Stomach (tissue), 9 donors: ENCODE results near the gene LRRTM4. TPM values are rescaled to one million over a fixed set of nuclear protein-coding genes. Genes with fewer than 3 reads are reported as not detected.
A peak's percentile ranks its signal among the peaks of the same experiment; 100 is the strongest.
"Not testable (repeated sequence)": the region's sequence is repeated elsewhere in the genome, so short reads cannot be mapped to it uniquely, and the experiment has no call there.

Experiments used
- DNase-seq, 2 donors: peaks; one replicate each; pipeline versions ENCODE4 v3.0.0 to v3.0.0-alpha.2; 2013 to 2019
- H3K27ac ChIP-seq, 5 donors: fragments of 200-600 bp in 4 of 5; sonication (generic) in 4 of 5; one replicate each; pipeline ENCODE4 v1.5.1; 2013 to 2019; ENCODE audit warnings: mild to moderate bottlenecking in 1 of 5, moderate library complexity in 1 of 5
- H3K27me3 ChIP-seq, 3 donors: fragments of 200-600 bp; sonication (generic); one replicate each; pipeline ENCODE4 v1.5.1; 2017 to 2019; ENCODE audit warnings: mixed run types in 1 of 3
- H3K36me3 ChIP-seq, 4 donors: fragments of 200-600 bp; sonication (generic); 1 replicate in 3 of 4; 2 replicates in 1 of 4; pipeline ENCODE4 v1.5.1; 2016 to 2019
- H3K4me1 ChIP-seq, 4 donors: fragments of 200-600 bp; sonication (generic); one replicate each; pipeline ENCODE4 v1.5.1; 2016 to 2019
- H3K4me3 ChIP-seq, 4 donors: fragments of 200-600 bp; sonication (generic) in 3 of 4; one replicate each; pipeline ENCODE4 v1.5.1; 2016 to 2019; ENCODE audit warnings: mild to moderate bottlenecking in 1 of 4
- H3K9me3 ChIP-seq, 4 donors: fragments of 200-600 bp; sonication (generic); one replicate each; pipeline ENCODE4 v1.5.1; 2016 to 2019
- CTCF ChIP-seq, 7 experiments: fragments of 450-650 bp in 4 of 7; fragments of 200-600 bp in 3 of 7; sonication (generic) in 3 of 7; IDR thresholded peaks; one replicate each; pipeline ENCODE4 v1.5.1; 2016 to 2019; ENCODE audit warnings: antibody characterized with exemption in 7 of 7, control low read depth in 2 of 7, mild to moderate bottlenecking in 1 of 7
- EP300 ChIP-seq: sonication (generic); formaldehyde crosslinking; IDR thresholded peaks from one replicate; pipeline ENCODE4 v1.6.1; 2017; ENCODE audit warnings: antibody characterized with exemption
- POLR2A ChIP-seq, 4 donors: fragments of 450-650 bp; IDR thresholded peaks; one replicate each; pipeline ENCODE4 v1.6.1; 2016; ENCODE audit warnings: antibody characterized with exemption in 4 of 4, control low read depth in 2 of 4, mild to moderate bottlenecking in 1 of 4, moderate library complexity in 1 of 4
- POLR2AphosphoS5 ChIP-seq, 3 donors: sonication (generic); formaldehyde crosslinking; IDR thresholded peaks; one replicate each; pipeline ENCODE4 v1.6.1; 2016; ENCODE audit warnings: antibody characterized with exemption in 3 of 3
- WGBS, 5 donors: extraction: QIAGEN DNeasy Blood & Tissue Kit in 3 of 5; methylation state at CpG; one replicate each; pipeline versions ENCODE4 v1.1.5 to v1.1.7; 2013 to 2018; 5-methylcytosine and 5-hydroxymethylcytosine counted together
- intact Hi-C: fragments of 100-400 bp; cut with DNase I; formaldehyde crosslinking; loops from one replicate; pipeline ENCODE4 v1.15.1; 2023; ENCODE audit warnings: low total_unique reads
- polyA plus RNA-seq, 3 donors: library from polyadenylated mRNA; stranded (reverse); fragments of 200-250 nt; gene quantifications; one replicate each; pipeline ENCODE4 v1.2.3, GENCODE V29; 2013
- total RNA-seq, 5 donors: library from RNA; depleted of rRNA; stranded (reverse); fragments of >200 nt; gene quantifications; one replicate each; pipeline versions ENCODE4 v1.1.0 to v1.2.3, GENCODE V29; 2014 to 2016
- donor health status: healthy with polysubstance abuse.
- donor health status: Bipolar disorder and iron deficiency.
- donor health status: healthy.

Gene LRRTM4
- total and polyA plus RNA-seq, 8 donors: 0.13 to 2.2 (median 0.19) TPM; not detected in 5

DNA sequence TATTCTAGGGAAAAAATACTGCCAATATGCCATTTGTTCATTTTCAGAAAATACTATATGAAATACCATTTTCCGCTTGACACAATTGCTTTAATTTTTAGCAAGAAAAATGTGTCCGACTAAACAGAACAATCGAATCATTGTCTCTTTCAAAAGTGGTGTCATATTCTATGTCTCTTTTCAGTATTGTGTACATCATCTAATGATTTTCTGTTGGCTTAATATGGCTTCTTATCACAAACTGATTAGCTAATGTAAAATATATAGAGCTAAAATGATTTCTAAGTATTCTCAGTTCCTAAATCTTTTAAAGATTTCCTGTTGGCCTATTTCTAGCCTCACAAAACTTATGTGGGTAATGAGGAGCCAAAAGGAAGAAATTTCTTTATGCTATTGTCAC, 436.6 kb downstream of the LRRTM4 start:
- Histone ChIP-seq H3K27ac (no peak overlapping the region), H3K36me3 (no peaks in the 10 kb centered on the region), H3K9me3 (no peaks in the 10 kb centered on the region), H3K4me3 (no peak overlapping the region), H3K27me3 (peaks cover 0 to 6% (median 0%) of the 10 kb centered on the region in 3 donors), H3K4me1 (no peaks in the 10 kb centered on the region)
- intact Hi-C loops: no loop called here
- DNase-seq: no peak
- no peak for TF ChIP-seq POLR2A (IDR thresholded peaks at IDR 0.05)
- TF ChIP-seq CTCF (IDR thresholded peaks at IDR 0.05): no peak
- no peak for TF ChIP-seq POLR2AphosphoS5 (IDR thresholded peaks at IDR 0.05)
- TF ChIP-seq EP300: no peak
- 84 to 94% (median 85%) methylated on average over 3 of the region's 3 CpGs for WGBS, 5 donors

DNA sequence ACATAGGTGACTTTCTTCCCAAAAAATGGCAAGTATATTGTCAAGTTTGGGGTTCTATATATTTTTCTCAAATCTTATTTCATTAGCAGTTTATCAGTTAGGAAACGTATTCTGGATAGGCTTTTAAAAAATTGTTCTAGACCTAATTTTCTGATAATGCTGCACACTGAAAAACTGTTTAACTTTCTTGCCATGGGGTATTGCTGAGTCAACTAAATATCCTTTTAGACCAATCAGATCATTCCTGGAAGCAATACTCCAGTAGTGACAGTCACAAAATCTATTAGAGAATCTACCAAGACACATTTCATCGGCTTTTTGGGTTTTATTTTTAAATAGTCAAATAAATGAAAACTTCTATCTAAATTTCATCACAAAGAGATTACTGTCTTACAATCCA, 440.6 kb downstream of the LRRTM4 start:
- WGBS, 5 donors: 81 to 83% (median 82%) methylated on average over 2 of the region's 2 CpGs
- no peak overlapping the region for H3K4me3 ChIP-seq
- no peaks in the 10 kb centered on the region for H3K27me3 ChIP-seq
- H3K4me1 ChIP-seq: no peaks in the 10 kb centered on the region
- TF ChIP-seq EP300 (no peak), CTCF (IDR thresholded peaks at IDR 0.05) (no peak), POLR2AphosphoS5 (IDR thresholded peaks at IDR 0.05) (no peak), POLR2A (IDR thresholded peaks at IDR 0.05) (no peak)
- no peak overlapping the region for H3K27ac ChIP-seq
- H3K36me3 ChIP-seq: no peaks in the 10 kb centered on the region
- intact Hi-C loops: no loop called here
- DNase-seq: no peak
- no peaks in the 10 kb centered on the region for H3K9me3 ChIP-seq

- no peak for DNase-seq
- Histone ChIP-seq H3K27ac (no peak overlapping the region), H3K4me3 (no peak overlapping the region), H3K9me3 (peaks cover 0 to 6% (median 0%) of the 10 kb centered on the region in 4 donors), H3K27me3 (no peaks in the 10 kb centered on the region), H3K4me1 (no peaks in the 10 kb centered on the region), H3K36me3 (no peaks in the 10 kb centered on the region)
- no peak for TF ChIP-seq POLR2A (IDR thresholded peaks at IDR 0.05)
- intact Hi-C loops: no loop called here
- WGBS, 5 donors: 58 to 74% (median 65%) methylated on average over 1 of the region's 1 CpG
Observed at GRCh38 chr2:77064324-77064723, 457.9 kb downstream of the LRRTM4 start.

DNA sequence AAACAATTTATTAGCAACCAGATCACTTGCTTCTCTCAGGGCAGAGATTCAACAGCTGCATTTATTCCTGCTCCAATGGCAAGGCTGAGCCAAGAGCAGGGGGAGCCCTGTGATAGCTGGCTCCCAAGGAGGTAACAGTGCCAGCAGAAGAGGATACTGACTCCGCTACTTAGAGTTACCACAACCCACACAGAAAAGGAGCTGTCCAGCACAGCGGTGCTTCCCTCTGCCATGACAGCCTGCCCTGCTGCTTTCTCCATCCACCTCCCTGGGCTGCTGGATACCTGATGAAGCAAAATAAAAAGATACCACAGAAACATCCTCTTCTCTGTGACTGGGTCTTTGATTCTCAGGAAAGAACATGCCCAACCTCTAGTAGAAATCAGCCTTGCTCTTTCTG, 467.2 kb downstream of the LRRTM4 start:
- Histone ChIP-seq H3K27ac (no peak overlapping the region), H3K4me1 (no peaks in the 10 kb centered on the region), H3K4me3 (no peak overlapping the region), H3K36me3 (no peaks in the 10 kb centered on the region), H3K9me3 (no peaks in the 10 kb centered on the region), H3K27me3 (no peaks in the 10 kb centered on the region)
- intact Hi-C loops: no loop called here
- peak in 1 of 2 donors; percentile 40 for DNase-seq
- 35 to 75% (median 41%) methylated on average over 2 of the region's 2 CpGs for WGBS, 5 donors
- TF ChIP-seq POLR2A (IDR thresholded peaks at IDR 0.05) (no peak), EP300 (no peak), CTCF (IDR thresholded peaks at IDR 0.05) (no peak), POLR2AphosphoS5 (IDR thresholded peaks at IDR 0.05) (no peak)

- WGBS, 5 donors: 65 to 83% (median 76%) methylated on average over 1 of the region's 1 CpG
- TF ChIP-seq POLR2AphosphoS5 (IDR thresholded peaks at IDR 0.05) (no peak), EP300 (no peak), CTCF (IDR thresholded peaks at IDR 0.05) (no peak), POLR2A (IDR thresholded peaks at IDR 0.05) (no peak)
- peaks cover 0 to 5% (median 4%) of the 10 kb centered on the region in 4 donors for H3K9me3 ChIP-seq
- no peaks in the 10 kb centered on the region for H3K27me3 ChIP-seq
- no peak overlapping the region for H3K27ac ChIP-seq
- intact Hi-C loops: no loop called here
- peak in 1 of 2 donors; percentile 1 for DNase-seq
- no peak overlapping the region for H3K4me3 ChIP-seq
- no peaks in the 10 kb centered on the region for H3K36me3 ChIP-seq
- no peaks in the 10 kb centered on the region for H3K4me1 ChIP-seq
Observed at GRCh38 chr2:77046339-77046738, 475.8 kb downstream of the LRRTM4 start.

DNA sequence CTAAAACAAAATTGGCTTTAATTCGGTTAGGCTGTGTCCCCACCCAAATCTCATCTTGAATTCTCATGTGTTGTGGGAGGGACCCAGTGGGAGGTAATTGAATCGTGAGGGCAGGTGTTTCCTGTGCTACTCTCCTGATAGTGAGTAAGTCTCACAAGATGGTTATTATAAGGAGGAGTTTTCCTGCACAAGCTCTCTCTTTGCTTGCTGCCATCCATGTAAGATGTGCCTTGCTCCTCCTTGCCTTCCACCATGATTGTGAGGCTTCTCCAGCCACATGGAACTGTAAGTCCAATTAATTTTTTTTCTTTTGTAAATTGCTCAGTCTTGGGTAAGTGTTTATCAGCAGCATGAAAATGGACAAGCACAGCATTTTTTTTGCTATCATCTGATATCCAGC, 476.7 kb downstream of the LRRTM4 start:
- DNase-seq, intact Hi-C loops, H3K9me3 ChIP-seq, H3K27ac ChIP-seq, H3K4me1 ChIP-seq, H3K36me3 ChIP-seq, H3K4me3 ChIP-seq, H3K27me3 ChIP-seq: not testable (repeated sequence)
- 79 to 89% (median 81%) methylated on average over 2 of the region's 2 CpGs for WGBS, 5 donors
